ENCODE data around the gene RFTN1. TPM values are rescaled to one million over a fixed set of nuclear protein-coding genes. Genes with fewer than 3 reads are reported as not detected.

The RFTN1 gene
- total and polyA plus RNA-seq, 2 donors (not counting 3 experiments of a cell fraction or from before 2014, with no cell fraction given) = 40.3 to 43.3 TPM

DNA sequence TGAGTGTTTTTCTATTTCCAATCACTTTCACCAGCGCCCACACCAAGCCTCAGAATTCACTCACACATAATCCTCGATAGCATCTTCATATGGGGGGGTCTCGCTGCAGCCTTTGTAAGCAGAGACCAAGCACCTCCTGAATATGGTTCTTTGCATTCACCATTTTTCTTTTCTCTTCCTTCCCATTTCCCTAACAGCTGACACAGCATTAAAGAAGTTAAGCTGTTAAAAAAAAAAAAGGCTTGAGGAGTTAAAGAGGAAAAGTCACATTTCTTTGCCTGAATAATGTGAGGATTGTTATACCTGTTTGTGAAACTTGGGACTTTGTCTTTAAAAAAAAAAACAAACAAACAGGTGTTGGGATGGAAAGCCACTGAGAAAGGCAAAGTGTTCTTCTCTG is 41.6 kb downstream of the RFTN1 start:
- H3K9ac ChIP-seq (replicated peaks; ENCODE audit: extremely low read depth, insufficient read depth, low read length) = no peak overlapping the region
- CTCF ChIA-PET = no interaction called here
- TF ChIP-seq EZH2 (IDR thresholded peaks at IDR 0.05; ENCODE audit: borderline replicate concordance, low read depth, low read length, severe bottlenecking) (no peak), JUN (IDR thresholded peaks at IDR 0.05; ENCODE audit: borderline replicate concordance, insufficient read depth, insufficient read length, low read depth) (no peak), GATA2 (IDR thresholded peaks at IDR 0.05; ENCODE audit: insufficient read depth, insufficient read length, low read depth, low read length) (no peak), MYC (IDR thresholded peaks at IDR 0.05; ENCODE audit: low read depth, low read length) (no peak), FOS (IDR thresholded peaks at IDR 0.05; ENCODE audit: borderline replicate concordance, insufficient read depth, low read length) (no peak), CTCF (IDR thresholded peaks at IDR 0.05; ENCODE audit: extremely low read depth in 1 of 2, insufficient read depth in 1 of 2, low read depth in 1 of 2, low read length in 2 of 2) (no peak), POLR2A (IDR thresholded peaks at IDR 0.05; ENCODE audit: low read depth, low read length) (no peak), MAX (IDR thresholded peaks at IDR 0.05; ENCODE audit: insufficient read depth, insufficient read length) (no peak), POLR2AphosphoS5 (IDR thresholded peaks at IDR 0.05; ENCODE audit: insufficient read depth, low read depth, low read length) (no peak)
- peaks cover under 1% of the 10 kb centered on the region for H3K79me2 ChIP-seq (ENCODE audit: control insufficient read depth, insufficient read depth, low read length)
- no peak overlapping the region for H3K27ac ChIP-seq (ENCODE audit: insufficient read depth, low read depth, low read length)
- no peak overlapping the region for H3K4me3 ChIP-seq (replicated peaks in 1 of 3; ENCODE audit: insufficient read depth in 1 of 3, low read depth in 1 of 3, low read length in 3 of 3)
- H4K20me1 ChIP-seq (replicated peaks; ENCODE audit: control insufficient read depth, extremely low read depth, insufficient read depth, low read length) = no peaks in the 10 kb centered on the region
- no peaks in the 10 kb centered on the region for H3K9me1 ChIP-seq (replicated peaks; ENCODE audit: control insufficient read depth, extremely low read depth, insufficient read depth, low read length)
- H2AFZ ChIP-seq (ENCODE audit: low read depth, low read length) = no peak overlapping the region
- peaks cover 42% of the 10 kb centered on the region for H3K4me1 ChIP-seq (ENCODE audit: control insufficient read depth, extremely low read depth, insufficient read depth, low read length)
- dilution Hi-C loops (cut with MboI; ENCODE audit: extremely low pct_ligation_motif_present, low sequenced_read_pairs) = no loop called here
- H3K27me3 ChIP-seq (ENCODE audit: control insufficient read depth in 2 of 2, insufficient read depth in 2 of 2, low read length in 2 of 2) = no peaks in the 10 kb centered on the region
- POLR2A ChIA-PET = no interaction called here
- FAIRE-seq (no peak), DNase-seq (ENCODE audit: low read depth, low spot score) (no peak)
- no peak overlapping the region for H3K4me2 ChIP-seq (ENCODE audit: insufficient read depth, low read length)
- no peaks in the 10 kb centered on the region for H3K9me3 ChIP-seq (replicated peaks; ENCODE audit: control insufficient read depth, insufficient read depth, low read length)
- no peaks in the 10 kb centered on the region for H3K36me3 ChIP-seq (ENCODE audit: control insufficient read depth in 2 of 2, extremely low read depth in 1 of 2, insufficient read depth in 2 of 2, low read length in 2 of 2)
- intact Hi-C loops (cut with micrococcal nuclease) = no loop called here
- no TSS peak for BruUV-seq (replicated peaks)
